Activated naive CD4-positive, alpha-beta T cell treated with anti-CD3 and anti-CD28 coated beads, Interleukin-2, amount 50 U/mL, for 72 hours (primary cell): Measurements from ENCODE around the gene CCP110. TPM values are rescaled to one million over a fixed set of nuclear protein-coding genes. Genes with fewer than 3 reads are reported as not detected.

ENCODE experiments used
- ATAC-seq, 2 donors: fragments of 150-1000 bp; cut with Tn5 transposase; 2 replicates each; pipeline ENCODE4 v1.10.0; 2021; ENCODE audit warnings: mild to moderate bottlenecking in 2 of 2, moderate library complexity in 2 of 2
- DNase-seq, 2 donors: peaks; one replicate each; pipeline ENCODE4 v3.0.0; 2021 to 2022; ENCODE audit warnings: low spot score in 2 of 2
- H3K27ac Mint-ChIP-seq, 2 donors: one replicate each; pipeline ENCODE4 v1.8.0; 2022; ENCODE audit warnings: mild to moderate bottlenecking in 2 of 2, mixed read lengths in 2 of 2
- H3K36me3 Mint-ChIP-seq, 2 donors: one replicate each; pipeline ENCODE4 v1.8.0; 2022; ENCODE audit warnings: mixed read lengths in 2 of 2
- H3K9me3 Mint-ChIP-seq, 2 donors: one replicate each; pipeline ENCODE4 v1.8.0; 2022; ENCODE audit warnings: mixed read lengths in 2 of 2
- total RNA-seq, 2 donors: library from RNA; stranded (reverse); gene quantifications; one replicate each; pipeline ENCODE4 v1.2.3, GENCODE V29; 2022

The CCP110 gene
- total RNA-seq, 2 donors from 2014 or later: 29.3 to 49.7 TPM

- no peak for ATAC-seq
- H3K27ac Mint-ChIP-seq: peak overlapping the region in 1 of 2 donors; percentile 2
- no peak for DNase-seq
- peaks cover 0 to 5% of the 10 kb centered on the region in 2 donors for H3K9me3 Mint-ChIP-seq
- peaks cover 12 to 13% of the 10 kb centered on the region in 2 donors for H3K36me3 Mint-ChIP-seq
Observed at GRCh38 chr16:19563377-19563776, 39.6 kb downstream of the CCP110 start.

GRCh38 chr16:19566362-19566761, 42.6 kb downstream of the CCP110 start:
- DNase-seq (no peak), ATAC-seq (no peak)
- Mint-ChIP-seq H3K9me3 (peaks cover 0 to 5% of the 10 kb centered on the region in 2 donors), H3K36me3 (peaks cover 12 to 13% of the 10 kb centered on the region in 2 donors), H3K27ac (no peak overlapping the region)

- no peak for ATAC-seq
- no peak for DNase-seq
- H3K27ac Mint-ChIP-seq: no peak overlapping the region
- H3K36me3 Mint-ChIP-seq: peaks cover 12 to 13% of the 10 kb centered on the region in 2 donors
- peaks cover 0 to 5% of the 10 kb centered on the region in 2 donors for H3K9me3 Mint-ChIP-seq
Observed at GRCh38 chr16:19567560-19567959, 43.8 kb downstream of the CCP110 start.

- ATAC-seq: no peak
- no peaks in the 10 kb centered on the region for H3K9me3 Mint-ChIP-seq
- H3K27ac Mint-ChIP-seq: no peak overlapping the region
- H3K36me3 Mint-ChIP-seq: peaks cover 26 to 31% of the 10 kb centered on the region in 2 donors
- no peak for DNase-seq
Observed at GRCh38 chr16:19573997-19574396, 50.3 kb downstream of the CCP110 start.

- H3K9me3 Mint-ChIP-seq: no peaks in the 10 kb centered on the region
- no peak overlapping the region for H3K27ac Mint-ChIP-seq
- peaks cover 28 to 34% of the 10 kb centered on the region in 2 donors for H3K36me3 Mint-ChIP-seq
- no peak for DNase-seq
- ATAC-seq: no peak
Observed at GRCh38 chr16:19574615-19575014, 50.9 kb downstream of the CCP110 start.

- DNase-seq (no peak), ATAC-seq (no peak)
- Mint-ChIP-seq H3K36me3 (peaks cover 49 to 54% of the 10 kb centered on the region in 2 donors), H3K27ac (no peak overlapping the region), H3K9me3 (peaks cover 3 to 5% of the 10 kb centered on the region in 2 donors)
Observed at GRCh38 chr16:19578378-19578971, 54.7 kb downstream of the CCP110 start.

GRCh38 chr16:19582050-19582831, 58.5 kb downstream of the CCP110 start:
- H3K27ac Mint-ChIP-seq: no peak overlapping the region
- H3K36me3 Mint-ChIP-seq: peaks cover 32 to 38% of the 10 kb centered on the region in 2 donors
- ATAC-seq (no peak), DNase-seq (no peak)
- peaks cover 3 to 5% of the 10 kb centered on the region in 2 donors for H3K9me3 Mint-ChIP-seq

- peak; percentile 59 to 72 for ATAC-seq
- DNase-seq: peak in 1 of 2 donors; percentile 4
- Mint-ChIP-seq H3K36me3 (peaks cover 25 to 31% of the 10 kb centered on the region in 2 donors), H3K27ac (no peak overlapping the region), H3K9me3 (peaks cover 3 to 5% of the 10 kb centered on the region in 2 donors)
Observed at GRCh38 chr16:19583665-19584300, 60.0 kb downstream of the CCP110 start.

GRCh38 chr16:19588661-19589060, 64.9 kb downstream of the CCP110 start:
- DNase-seq (no peak), ATAC-seq (peak in 1 of 2 donors; percentile 55)
- no peaks in the 10 kb centered on the region for H3K9me3 Mint-ChIP-seq
- no peak overlapping the region for H3K27ac Mint-ChIP-seq
- H3K36me3 Mint-ChIP-seq: peaks cover 0 to 11% of the 10 kb centered on the region in 2 donors

GRCh38 chr16:19589106-19589505, 65.4 kb downstream of the CCP110 start:
- H3K27ac Mint-ChIP-seq: no peak overlapping the region
- DNase-seq (no peak), ATAC-seq (no peak)
- H3K9me3 Mint-ChIP-seq: no peaks in the 10 kb centered on the region
- H3K36me3 Mint-ChIP-seq: peaks cover 0 to 11% of the 10 kb centered on the region in 2 donors

- H3K9me3 Mint-ChIP-seq: no peaks in the 10 kb centered on the region
- peaks cover 0 to 11% of the 10 kb centered on the region in 2 donors for H3K36me3 Mint-ChIP-seq
- ATAC-seq (no peak), DNase-seq (no peak)
- peak overlapping the region in 1 of 2 donors; percentile 55 for H3K27ac Mint-ChIP-seq
Observed at GRCh38 chr16:19589771-19590302, 66.1 kb downstream of the CCP110 start.

GRCh38 chr16:19595043-19595767, 71.5 kb downstream of the CCP110 start:
- ATAC-seq (no peak), DNase-seq (no peak)
- H3K36me3 Mint-ChIP-seq: peaks cover 0 to 4% of the 10 kb centered on the region in 2 donors
- H3K9me3 Mint-ChIP-seq: no peaks in the 10 kb centered on the region
- peak overlapping the region in 1 of 2 donors; percentile 30 for H3K27ac Mint-ChIP-seq

- DNase-seq (no peak), ATAC-seq (no peak)
- Mint-ChIP-seq H3K36me3 (no peaks in the 10 kb centered on the region), H3K9me3 (no peaks in the 10 kb centered on the region), H3K27ac (no peak overlapping the region)
Observed at GRCh38 chr16:19598805-19599510, 75.2 kb downstream of the CCP110 start.

GRCh38 chr16:19599968-19600716, 76.4 kb downstream of the CCP110 start:
- Mint-ChIP-seq H3K27ac (no peak overlapping the region), H3K9me3 (no peaks in the 10 kb centered on the region), H3K36me3 (peaks cover 7 to 11% of the 10 kb centered on the region in 2 donors)
- ATAC-seq (no peak), DNase-seq (no peak)
